Activated naive CD4-positive, alpha-beta T cell treated with Interleukin-2 at 50 U/mL for 16 hours (primary cell): Measurements from ENCODE around the gene TMEM255B.
"Not testable (repeated sequence)": the region's sequence is repeated elsewhere in the genome, so short reads cannot be mapped to it uniquely, and the experiment has no call there.

Experiments
- DNase-seq: peaks from one replicate; pipeline ENCODE4 v3.0.0-alpha.2; 2020

The TMEM255B gene

GRCh38 chr13:113735194-113735593 lies 23.8 kb upstream of the TMEM255B start:
- no peak for DNase-seq

GRCh38 chr13:113735750-113736149 lies 23.3 kb upstream of the TMEM255B start:
- DNase-seq: no peak

GRCh38 chr13:113736258-113736731 lies 22.7 kb upstream of the TMEM255B start:
- no peak for DNase-seq

GRCh38 chr13:113737803-113738202 lies 21.2 kb upstream of the TMEM255B start:
- no peak for DNase-seq

DNA sequence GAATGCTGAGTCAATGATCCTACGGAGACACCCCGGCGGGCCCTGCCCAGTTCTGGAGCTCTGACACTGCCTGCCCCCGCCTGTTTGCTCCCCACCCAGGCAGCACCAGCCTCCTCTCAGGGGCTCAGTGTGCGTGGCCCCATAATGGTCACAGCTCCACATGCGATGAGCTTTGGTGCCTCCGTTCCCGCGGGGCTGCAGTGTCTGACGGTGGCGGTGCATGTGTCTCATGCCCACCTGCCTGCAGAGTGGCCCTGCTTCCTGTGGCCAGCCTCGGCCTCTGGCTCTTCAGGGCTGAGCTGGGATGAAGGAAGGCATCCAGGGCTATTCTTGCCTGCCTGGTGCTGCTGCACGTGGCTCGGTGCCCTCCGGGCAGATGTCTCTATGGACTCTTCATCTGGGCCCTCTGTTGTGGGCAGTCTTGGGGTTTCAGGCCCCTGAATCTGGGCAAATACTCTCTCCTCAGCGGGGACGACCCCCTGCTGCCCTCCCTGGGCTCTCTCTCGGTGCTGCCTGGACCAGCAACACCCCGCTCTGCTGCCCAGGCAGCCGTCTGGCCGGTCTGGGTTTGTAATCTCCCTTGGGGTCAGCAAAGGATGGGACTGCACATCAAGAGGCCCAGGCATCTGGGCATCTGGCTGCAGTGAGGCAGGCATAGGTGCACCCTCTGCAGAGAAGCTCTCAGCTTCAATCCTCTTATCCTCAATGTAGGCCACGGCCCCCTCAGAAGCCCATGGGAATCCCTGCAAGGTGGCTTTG lies 19.3 kb upstream of the TMEM255B start:
- no peak for DNase-seq

DNA sequence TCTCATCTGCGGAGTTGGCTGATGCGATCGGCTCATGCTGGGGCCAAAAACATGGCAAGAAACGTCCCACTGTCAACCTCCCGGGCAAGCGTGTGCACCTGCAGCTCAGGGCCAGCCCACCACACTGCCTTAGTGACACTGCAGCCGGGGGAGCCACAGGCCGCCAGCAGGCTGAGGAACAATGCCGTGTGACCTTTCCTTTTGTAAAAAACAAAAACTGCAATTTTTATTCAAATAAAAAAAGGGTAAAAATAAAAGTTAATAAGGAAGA lies 18.8 kb upstream of the TMEM255B start:
- DNase-seq: no peak

GRCh38 chr13:113740661-113741060 lies 18.4 kb upstream of the TMEM255B start:
- no peak for DNase-seq

GRCh38 chr13:113741191-113741668 lies 17.8 kb upstream of the TMEM255B start:
- no peak for DNase-seq

GRCh38 chr13:113742000-113742441 lies 17.0 kb upstream of the TMEM255B start:
- no peak for DNase-seq

DNA sequence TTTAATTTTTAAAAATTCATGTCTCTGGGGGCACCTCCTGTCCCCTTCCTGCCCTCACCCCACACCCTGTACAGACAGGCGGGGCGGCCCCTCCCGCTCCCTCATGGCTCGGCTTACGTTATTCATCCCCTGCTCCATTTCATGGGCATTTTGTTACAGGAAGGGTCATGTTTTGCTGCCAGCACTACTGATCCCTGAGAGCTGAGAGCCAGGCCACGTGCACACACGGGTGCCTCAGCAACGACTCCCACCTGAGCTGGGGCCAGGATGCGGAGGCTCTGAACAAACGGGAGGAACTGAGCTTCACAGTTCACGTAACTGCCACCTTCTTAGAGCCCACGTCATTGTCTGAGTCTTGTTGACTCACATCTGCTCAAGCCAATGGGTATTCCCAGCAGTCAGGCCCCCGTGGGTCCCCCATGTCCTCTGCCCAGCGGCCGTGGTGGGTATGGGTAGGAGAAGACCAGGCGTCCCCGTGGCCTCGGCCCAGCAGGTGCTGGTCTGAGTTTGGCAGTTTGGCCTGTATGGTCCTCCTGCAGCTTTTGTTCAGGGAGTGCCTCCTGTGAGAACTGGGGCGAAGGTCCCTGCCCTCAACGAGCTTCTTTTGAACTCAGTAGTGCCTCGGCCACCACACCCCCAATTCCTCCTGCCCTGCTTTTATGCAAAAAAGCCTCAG lies 16.4 kb upstream of the TMEM255B start:
- no peak for DNase-seq

- DNase-seq: no peak
Observed at GRCh38 chr13:113743366-113744195, 15.4 kb upstream of the TMEM255B start.

- DNase-seq: no peak
Observed at GRCh38 chr13:113744197-113745000, 14.6 kb upstream of the TMEM255B start.

GRCh38 chr13:113745059-113745458 lies 14.0 kb upstream of the TMEM255B start:
- no peak for DNase-seq

GRCh38 chr13:113745500-113746142 lies 13.4 kb upstream of the TMEM255B start:
- not testable (repeated sequence) for DNase-seq

DNA sequence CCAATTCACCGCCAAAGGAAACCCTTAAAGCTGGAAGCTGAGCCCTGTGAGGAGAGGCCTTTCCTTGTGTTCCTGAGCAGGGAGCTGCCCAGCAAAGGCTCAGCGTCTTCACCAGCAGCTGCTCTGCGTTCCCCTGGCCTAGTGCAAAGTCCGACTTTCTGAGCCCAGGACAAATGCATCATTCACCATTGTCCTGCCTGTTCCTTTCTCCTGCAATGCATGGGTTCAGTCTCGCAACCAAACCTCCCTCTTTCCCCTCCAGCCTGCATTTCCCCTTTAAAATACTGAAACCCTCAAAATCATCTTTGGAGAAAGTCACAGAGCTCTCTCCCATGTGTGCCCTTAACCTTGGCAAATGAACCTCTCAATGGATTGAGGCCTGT lies 12.9 kb upstream of the TMEM255B start:
- DNase-seq: no peak

DNA sequence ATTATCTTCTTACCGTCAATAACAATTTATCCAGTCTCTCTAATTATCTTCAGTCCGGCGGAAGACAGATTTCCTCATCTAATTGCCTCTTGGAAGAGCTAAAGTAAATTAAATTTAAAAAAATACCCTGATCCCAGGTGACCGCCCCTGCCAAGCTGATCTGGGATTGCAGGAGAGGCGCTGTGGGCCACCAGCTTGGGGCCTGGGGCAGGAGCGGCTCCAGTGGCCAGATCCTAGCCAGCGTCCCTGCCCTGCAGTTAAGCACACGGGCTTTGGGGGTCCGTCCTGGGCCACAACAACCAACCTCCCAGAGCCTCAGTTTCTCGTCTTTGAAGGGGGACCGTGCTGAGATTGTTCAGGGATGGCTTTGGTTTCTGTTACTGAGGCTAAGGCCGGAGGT lies 12.4 kb upstream of the TMEM255B start:
- DNase-seq: no peak

- no peak for DNase-seq
Observed at GRCh38 chr13:113747291-113747833, 11.7 kb upstream of the TMEM255B start.

- no peak for DNase-seq
Observed at GRCh38 chr13:113748101-113748861, 10.7 kb upstream of the TMEM255B start.

DNA sequence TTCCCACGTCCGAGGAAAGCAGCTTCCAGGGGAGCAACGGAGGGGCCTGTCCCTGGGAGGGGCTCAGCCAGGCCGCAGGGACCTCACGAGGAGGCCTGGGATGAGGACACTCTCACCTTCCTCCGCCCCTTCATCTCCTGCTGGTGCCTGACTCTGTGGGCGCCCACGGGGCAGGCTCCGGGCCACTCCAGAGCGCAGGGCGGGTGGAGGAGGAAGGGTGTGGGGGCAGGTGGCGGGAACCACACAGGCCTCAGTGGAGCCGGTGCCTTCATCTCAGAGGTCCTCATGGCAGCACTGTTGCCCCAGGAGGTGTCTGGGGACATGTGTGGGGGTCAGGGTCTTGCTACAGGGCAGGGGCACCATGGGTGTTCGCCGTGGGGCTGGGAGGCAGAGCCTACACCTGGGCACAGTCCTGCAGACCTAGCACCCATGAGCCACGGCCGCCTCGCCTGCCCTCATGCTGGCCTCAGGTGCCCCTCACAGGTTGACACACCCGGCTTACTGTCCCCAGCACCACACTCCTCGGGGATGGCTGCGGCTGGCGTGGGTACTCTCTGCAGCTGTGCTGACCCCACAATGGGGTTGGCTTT lies 10.1 kb upstream of the TMEM255B start:
- no peak for DNase-seq

DNA sequence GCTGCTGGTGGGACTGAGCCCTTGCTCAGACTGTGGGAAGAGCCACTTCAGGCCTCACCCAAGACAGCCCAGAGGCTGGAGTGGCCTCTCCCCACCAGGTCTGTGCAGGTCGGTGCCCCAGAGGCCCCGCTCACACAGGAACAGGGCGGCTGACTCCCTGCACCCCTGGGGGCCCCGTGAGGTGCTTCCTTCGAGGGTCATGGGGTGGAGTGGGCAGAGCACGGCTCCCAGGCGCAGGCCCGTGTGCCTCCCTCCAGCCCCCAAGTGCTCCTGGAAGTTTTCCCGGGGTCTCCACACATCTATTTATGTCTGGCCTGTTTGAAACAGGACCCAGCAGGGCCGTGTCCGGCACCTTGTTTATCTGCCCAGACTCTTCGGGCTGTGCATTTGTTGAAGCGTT lies 9.5 kb upstream of the TMEM255B start:
- DNase-seq: no peak

- no peak for DNase-seq
Observed at GRCh38 chr13:113749967-113750366, 9.1 kb upstream of the TMEM255B start.
